Measurements from ENCODE around the gene GLB1L2.

Gene GLB1L2

DNA sequence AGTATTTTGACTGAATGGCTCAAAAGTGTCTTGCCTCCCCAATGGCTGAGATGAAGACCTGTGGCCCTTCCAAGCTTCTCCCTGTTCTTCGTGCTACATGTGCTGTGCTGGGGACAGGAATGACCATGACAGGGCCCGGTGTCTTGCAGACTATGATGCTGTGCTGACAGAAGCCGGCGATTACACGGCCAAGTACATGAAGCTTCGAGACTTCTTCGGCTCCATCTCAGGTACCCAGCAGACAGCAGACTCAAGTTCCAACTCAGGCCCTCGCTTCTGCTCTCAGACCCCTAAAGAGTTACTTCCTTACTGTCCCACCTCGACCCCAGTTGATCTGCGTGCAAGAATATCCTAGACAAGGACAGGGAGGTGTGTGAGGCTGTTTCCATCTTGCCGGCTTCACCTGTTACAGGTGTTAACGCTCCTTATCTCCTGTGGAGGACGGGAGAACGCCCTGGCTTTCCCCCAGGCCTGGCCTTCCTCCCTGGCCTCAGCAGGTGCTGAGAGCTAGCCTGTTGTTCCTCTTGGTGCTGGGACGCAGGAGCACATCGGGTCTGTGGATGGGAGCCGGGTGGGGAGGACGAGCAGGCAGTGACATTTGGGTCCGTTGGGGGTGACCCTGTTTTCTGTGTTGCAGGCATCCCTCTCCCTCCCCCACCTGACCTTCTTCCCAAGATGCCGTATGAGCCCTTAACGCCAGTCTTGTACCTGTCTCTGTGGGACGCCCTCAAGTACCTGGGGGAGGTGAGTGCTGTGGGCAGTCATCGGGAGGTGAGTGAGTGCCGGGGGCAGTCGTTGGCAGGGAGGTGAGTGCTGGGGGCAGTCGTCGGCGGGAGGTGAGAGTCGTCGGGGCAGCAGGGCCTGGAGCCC lies 38.1 kb downstream of the GLB1L2 start:
- no peak for DNase-seq

- DNase-seq: no peak
These were observed 39.0 kb downstream of the GLB1L2 start for GRCh38 chr11:134370526-134371435.

DNA sequence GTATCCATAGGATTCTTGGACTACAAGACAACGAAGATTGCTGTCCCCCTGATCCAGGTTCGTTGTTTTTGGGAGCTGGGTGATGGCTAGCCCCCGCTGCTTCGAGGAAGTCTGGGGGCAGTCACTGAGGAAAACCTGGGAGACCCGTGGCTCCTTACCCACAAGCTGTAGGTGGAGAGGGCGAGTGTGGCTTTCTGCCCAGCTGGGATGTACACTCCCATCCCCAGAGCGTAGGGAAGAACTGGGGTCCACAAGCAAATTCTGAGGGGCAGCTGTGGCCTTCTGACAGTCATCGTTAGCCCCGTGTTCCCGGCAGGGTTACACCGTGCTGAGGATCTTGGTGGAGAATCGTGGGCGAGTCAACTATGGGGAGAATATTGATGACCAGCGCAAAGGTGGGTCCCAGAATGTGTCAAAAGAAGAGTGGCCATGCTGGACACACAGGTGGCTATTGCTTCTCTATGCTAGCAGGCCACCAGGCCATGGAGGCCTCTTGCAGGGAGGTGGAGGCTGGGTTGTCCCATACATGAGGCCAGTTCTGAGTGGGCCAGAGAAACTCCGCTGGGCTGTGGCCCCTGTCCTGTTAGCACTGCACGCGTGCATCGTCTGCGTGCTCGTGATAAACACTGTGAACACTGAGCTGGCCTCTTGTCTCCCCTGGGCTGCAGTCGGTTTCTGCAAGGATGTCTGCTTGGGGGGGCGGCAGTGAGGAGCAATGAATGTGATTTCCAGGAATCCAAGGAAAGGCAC lies 39.8 kb downstream of the GLB1L2 start:
- DNase-seq: no peak

DNA sequence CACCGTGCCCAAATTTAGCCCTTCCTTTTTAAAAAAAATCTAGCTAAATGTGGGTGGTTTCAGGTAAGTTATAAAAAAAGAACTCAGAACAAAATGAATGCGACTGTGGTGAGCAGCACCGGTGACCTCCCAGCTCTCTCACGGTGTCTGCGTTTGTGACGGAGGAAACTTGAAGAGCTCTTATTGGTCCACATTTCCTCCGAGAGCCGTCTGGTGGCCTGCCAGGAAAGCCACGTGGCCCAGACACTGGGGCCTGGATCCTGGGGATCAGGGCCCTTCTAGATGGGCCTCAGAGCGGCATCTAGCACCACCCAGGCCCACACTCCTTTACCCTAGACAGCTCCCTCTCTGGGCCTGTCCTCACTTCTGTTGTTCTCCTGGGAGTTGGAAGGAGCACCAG lies 40.7 kb downstream of the GLB1L2 start:
- DNase-seq: no peak

DNA sequence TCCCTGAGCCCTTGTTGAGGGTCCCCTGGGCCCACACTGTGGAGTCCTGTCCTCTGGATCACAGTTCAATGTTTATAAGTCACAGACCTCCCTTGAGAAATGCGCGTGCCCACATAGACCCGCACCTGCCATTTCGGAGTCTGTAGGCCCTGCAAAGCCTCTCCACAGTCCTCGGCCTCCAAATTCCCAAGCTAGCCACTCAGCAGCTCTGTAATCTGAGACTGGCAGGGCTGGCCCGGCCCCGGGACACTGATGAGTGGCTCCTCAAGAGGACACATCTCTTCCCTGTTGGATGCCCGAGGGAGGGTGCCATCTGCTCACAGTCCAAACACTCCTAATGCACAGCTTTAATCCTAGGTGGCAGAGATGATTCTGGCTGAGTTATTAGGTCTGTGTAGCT lies 41.2 kb downstream of the GLB1L2 start:
- no peak for DNase-seq

GRCh38 chr11:134373591-134374052 lies 41.8 kb downstream of the GLB1L2 start:
- DNase-seq: no peak

- DNase-seq: no peak
These were observed 42.4 kb downstream of the GLB1L2 start for GRCh38 chr11:134374171-134374570.

GRCh38 chr11:134374891-134375550 lies 43.2 kb downstream of the GLB1L2 start:
- DNase-seq: no peak

DNA sequence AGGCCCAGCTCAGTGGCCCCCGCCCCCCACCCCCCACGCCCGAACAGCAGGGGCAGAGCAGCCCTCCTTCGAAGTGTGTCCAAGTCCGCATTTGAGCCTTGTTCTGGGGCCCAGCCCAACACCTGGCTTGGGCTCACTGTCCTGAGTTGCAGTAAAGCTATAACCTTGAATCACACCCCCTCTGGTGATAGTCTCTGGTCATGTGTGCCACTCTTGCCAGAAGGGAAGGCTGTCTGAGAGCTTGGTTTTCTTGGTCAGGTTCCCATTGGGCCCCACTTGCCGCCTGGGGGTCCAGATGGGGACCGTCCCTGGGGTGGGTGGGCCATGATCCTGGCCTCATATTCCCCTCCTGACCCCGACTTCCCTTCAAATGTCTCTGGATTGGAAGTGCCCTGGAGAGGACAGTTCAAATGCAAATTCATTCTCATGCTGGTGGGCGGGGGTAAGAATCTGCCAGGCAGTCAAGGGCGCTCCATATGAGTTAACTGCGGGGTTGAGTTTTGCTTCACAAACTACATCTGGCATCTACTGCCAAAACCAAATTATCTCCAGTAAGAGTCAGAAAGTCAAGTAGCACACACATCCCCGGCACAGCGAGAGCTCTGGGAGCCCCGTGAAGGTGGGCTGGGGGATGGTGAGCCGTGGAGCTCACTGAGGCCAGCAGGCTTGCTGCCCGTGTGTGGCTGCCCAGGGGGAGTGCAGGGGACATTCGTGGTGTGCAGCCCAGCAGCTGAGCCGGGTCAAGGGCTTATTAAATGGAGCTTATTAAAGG lies 44.5 kb downstream of the GLB1L2 start:
- no peak for DNase-seq

DNA sequence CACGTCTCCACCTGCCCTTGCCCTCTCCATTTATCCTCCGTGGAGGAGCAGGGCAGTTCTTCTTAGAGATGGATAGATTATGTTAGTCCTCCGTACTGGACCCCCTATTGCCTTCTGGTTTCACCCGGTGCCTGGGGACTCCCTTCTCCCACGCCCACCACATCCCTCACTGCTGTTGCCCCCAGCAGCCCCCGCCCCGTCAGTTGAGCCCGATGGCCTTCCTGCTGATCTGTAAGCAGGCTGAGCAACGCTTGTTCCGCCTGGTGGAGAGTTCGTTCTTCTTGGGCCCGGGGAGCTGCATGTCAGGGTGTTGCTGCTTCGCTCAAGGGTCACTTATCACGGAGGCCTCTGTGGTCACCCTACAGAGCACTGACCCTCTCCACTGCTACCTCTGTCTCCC lies 46.1 kb downstream of the GLB1L2 start:
- no peak for DNase-seq

DNA sequence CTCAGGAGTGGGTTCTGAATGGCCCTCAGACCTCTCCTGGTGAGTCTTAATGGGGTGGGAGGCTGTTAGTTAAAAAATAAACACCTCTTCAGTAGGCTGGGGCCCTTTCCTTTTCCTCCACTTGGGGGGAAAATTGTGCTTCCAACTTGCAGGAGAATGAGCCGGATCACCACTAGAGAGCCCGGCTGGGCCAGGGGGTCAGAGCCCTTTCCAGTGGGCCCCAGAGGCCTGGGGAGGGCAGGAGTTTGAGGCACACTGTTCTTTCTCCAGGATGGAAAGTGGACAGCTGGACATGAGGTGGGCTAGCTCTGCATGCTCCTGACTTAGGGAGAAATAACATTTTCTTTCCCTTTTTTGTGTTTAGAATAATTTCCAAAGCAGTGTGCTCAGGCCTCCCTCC lies 47.5 kb downstream of the GLB1L2 start:
- DNase-seq: no peak

- DNase-seq: no peak
These were observed 48.4 kb downstream of the GLB1L2 start for GRCh38 chr11:134380229-134380628.

DNA sequence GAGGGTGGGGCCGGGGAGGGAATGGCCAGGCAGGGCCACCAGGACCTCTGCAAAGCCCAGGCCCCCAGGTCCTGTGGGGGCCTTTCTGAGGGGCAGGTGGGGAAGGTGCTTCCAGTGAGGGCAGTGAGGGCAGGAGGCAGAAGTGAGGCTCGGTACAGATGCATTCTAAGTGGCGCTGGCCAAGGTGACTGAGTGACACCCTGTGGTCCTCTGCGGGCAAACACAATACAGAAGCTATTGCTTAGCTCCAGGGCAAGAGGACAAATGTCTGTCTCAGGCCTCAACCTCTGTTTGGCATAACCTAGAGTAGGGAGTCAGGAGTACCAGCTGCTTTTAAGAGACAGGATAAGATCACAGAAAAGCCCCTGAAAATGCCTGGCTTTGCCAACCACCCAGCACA lies 49.0 kb downstream of the GLB1L2 start:
- DNase-seq: no peak

DNA sequence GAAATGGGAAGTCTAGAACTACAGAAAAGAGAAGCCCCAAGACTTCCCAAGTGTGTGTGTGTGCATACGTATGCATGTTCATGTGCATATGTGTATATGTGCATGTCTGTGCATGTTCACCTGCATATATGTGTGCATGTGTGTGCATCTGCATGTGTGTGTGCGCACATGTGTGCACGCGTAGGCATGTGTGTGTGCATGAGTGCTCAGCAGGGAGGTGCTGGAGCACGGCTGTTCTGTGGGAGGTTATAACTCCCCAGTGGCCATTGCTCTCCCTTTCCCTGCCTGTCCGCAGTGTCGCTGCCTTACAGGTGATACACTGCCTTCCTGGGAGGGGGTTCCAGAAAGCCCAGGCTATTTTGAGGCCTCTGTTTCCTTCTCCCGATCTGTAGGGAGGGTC lies 50.5 kb downstream of the GLB1L2 start:
- DNase-seq: no peak

GRCh38 chr11:134382830-134383229 lies 51.0 kb downstream of the GLB1L2 start:
- no peak for DNase-seq

- DNase-seq: no peak
These were observed 51.9 kb downstream of the GLB1L2 start for GRCh38 chr11:134383576-134384221.

GRCh38 chr11:134384406-134384805 lies 52.6 kb downstream of the GLB1L2 start:
- no peak for DNase-seq

- no peak for DNase-seq
These were observed 53.4 kb downstream of the GLB1L2 start for GRCh38 chr11:134385171-134385570.

DNA sequence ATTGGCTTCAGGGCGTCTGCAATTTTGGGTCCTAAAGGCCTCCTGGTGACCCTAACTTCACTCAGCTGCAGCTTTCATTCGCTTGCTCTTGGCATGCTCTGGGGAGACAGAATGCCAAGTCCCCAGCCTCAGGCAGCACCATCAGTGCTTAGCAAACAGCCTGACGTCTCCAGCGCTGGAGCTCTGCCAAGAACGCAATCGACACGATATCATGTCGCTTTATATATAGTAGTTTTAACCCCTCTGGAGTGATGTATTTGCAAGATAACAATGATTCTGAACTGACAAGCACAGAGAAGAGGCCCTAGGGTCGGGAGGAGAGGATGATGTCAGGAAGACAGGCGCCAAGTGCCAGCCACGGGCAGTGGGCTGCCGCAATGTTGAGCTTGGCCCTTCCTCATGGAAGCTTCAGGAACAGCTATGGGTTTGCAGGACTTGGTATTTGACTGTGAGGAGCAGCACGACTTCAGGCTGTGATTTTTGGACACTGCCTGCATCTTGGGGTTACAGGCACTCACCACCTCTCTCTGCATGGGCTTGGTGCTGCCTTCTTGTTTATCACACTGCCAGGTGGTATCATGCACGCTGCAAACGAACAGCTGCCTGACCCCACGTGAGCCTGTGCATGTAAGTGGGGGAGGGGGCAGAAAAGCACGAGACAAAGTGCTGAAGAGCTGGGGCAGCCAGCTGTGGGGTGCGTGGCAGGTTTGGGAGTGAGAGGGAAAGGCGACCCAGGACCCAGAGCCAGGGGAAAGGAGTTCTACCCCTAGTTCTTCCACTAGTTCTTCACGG lies 54.2 kb downstream of the GLB1L2 start:
- DNase-seq: no peak

- no peak for DNase-seq
These were observed 55.2 kb downstream of the GLB1L2 start for GRCh38 chr11:134386945-134387344.

Measured in T1000 (cell line).